ENCODE data around the gene GNLY. TPM values are rescaled to one million over a fixed set of nuclear protein-coding genes. Genes with fewer than 3 reads are reported as not detected.

GNLY gene
- total and polyA plus RNA-seq, 9 of the 15 experiments (the other 6 are each of a cell fraction or from before 2014, with no cell fraction given) = not detected

DNA sequence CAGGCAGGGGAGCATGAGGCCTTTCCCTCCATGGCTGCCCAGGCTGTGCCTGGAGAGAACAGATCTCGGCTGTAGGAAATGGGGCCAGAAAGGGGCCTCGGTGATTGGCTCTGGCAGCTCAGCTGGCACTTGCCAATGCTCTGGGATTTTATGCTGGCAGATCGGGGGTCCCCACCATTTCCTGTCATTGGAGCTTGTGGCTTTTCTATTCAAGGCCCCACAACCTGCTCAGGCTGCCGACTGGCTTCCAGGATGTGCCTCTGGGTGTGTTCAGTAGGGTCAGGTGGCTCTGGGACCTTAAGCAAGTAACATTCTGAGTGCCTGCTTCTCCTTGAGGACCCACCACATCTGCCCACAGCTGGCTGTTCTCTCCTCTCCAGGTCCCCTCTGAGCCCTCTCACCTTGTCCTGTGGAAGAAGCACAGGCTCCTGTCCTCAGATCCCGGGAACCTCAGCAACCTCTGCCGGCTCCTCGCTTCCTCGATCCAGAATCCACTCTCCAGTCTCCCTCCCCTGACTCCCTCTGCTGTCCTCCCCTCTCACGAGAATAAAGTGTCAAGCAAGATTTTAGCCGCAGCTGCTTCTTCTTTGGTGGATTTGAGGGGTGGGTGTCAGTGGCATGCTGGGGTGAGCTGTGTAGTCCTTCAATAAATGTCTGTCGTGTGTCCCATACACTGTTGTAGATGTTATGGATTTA, 4.2 kb downstream of the GNLY start:
- DNase-seq (ENCODE audit: extremely low read depth in 1 of 4, low spot score in 3 of 4) (no peak), FAIRE-seq (no peak)
- in situ Hi-C loops (cut with MboI) = no loop called here

DNA sequence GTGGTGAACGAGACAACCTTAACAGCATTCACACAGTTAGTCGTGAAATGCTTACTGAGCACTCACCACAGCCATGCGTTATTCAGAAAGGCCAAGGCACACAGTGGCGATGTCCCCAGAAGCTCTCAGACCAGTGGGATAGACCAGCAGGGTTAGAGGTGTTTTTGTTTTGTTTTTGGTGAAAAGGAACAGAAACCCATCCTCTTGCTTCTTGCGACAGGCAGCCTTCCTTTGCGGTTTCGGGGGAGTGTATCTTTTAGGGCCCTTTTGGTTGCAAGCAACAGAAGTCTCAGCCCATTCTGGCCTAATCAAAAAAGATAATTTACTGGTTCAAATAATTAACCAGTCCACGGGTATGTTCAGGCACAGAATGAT, 4.7 kb downstream of the GNLY start:
- no peak overlapping the region; a peak in 1 of 4 replicates for H3K9ac ChIP-seq (ENCODE audit: insufficient read depth in 1 of 2, low read depth in 2 of 2, low read length in 2 of 2)
- WGBS (ENCODE audit: insufficient coverage, low coverage, missing lambda C conversion rate) = 12% methylated on average over 6 of the region's 8 CpGs
- DNase-seq (ENCODE audit: extremely low read depth in 1 of 4, low spot score in 3 of 4) (no peak), FAIRE-seq (no peak), ATAC-seq (peak; percentile 13; the same call in 1 of the 3 replicates)
- no peaks in the 10 kb centered on the region for H3K36me3 ChIP-seq (ENCODE audit: control insufficient read depth, insufficient read depth, low read length)
- H3K9me3 ChIP-seq (replicated peaks; ENCODE audit: control insufficient read depth, insufficient read depth, low read depth, low read length) = no peaks in the 10 kb centered on the region
- in situ Hi-C loops (cut with MboI) = no loop called here
- no TSS peak for BruUV-seq (replicated peaks)
- H3K9me1 ChIP-seq (ENCODE audit: control insufficient read depth, insufficient read depth, low read length) = no peaks in the 10 kb centered on the region
- peaks cover 0 to 9% of the 10 kb centered on the region in 2 experiments; a peak in 2 of 5 replicates for H3K4me1 ChIP-seq (replicated peaks in 1 of 2; ENCODE audit: control insufficient read depth in 2 of 2, insufficient read depth in 2 of 2, low read length in 2 of 2)
- no peaks in the 10 kb centered on the region for H3K79me2 ChIP-seq (ENCODE audit: control insufficient read depth, insufficient read depth, low read length)
- no peak overlapping the region for H3K27ac ChIP-seq (ENCODE audit: extremely low read depth, low read depth, low read length)
- H3K4me2 ChIP-seq (ENCODE audit: insufficient read depth, low read length) = peak overlapping the region; percentile 42
- intact Hi-C loops (cut with micrococcal nuclease) = no loop called here
- H3K4me3 ChIP-seq = no peak overlapping the region
- H3K27me3 ChIP-seq (ENCODE audit: control insufficient read depth in 2 of 2, insufficient read depth in 2 of 2, low read length in 2 of 2) = peaks cover 0 to 12% of the 10 kb centered on the region in 2 experiments; a peak in 1 of 5 replicates
- peak overlapping the region; percentile 76 for H2AFZ ChIP-seq (ENCODE audit: low read depth, low read length)
- ChIA-PET POLR2A (no interaction called here), CTCF (ENCODE audit: low intra/inter-chr PET ratio) (no interaction called here)
- no peaks in the 10 kb centered on the region for H4K20me1 ChIP-seq (replicated peaks; ENCODE audit: control insufficient read depth, insufficient read depth, low read length)
- no peak for TF ChIP-seq CREBBP (IDR thresholded peaks at IDR 0.05; ENCODE audit: low read depth, low read length)
- TF ChIP-seq SP1 (CRISPR knock-in tag; IDR thresholded peaks at IDR 0.05) = no peak
- no peak for TF ChIP-seq ZC3H8 (IDR thresholded peaks at IDR 0.05)
- TF ChIP-seq ZNF507 (tag; conservative IDR thresholded peaks at IDR 0.05) = no peak
- TF ChIP-seq, protein P1, sequence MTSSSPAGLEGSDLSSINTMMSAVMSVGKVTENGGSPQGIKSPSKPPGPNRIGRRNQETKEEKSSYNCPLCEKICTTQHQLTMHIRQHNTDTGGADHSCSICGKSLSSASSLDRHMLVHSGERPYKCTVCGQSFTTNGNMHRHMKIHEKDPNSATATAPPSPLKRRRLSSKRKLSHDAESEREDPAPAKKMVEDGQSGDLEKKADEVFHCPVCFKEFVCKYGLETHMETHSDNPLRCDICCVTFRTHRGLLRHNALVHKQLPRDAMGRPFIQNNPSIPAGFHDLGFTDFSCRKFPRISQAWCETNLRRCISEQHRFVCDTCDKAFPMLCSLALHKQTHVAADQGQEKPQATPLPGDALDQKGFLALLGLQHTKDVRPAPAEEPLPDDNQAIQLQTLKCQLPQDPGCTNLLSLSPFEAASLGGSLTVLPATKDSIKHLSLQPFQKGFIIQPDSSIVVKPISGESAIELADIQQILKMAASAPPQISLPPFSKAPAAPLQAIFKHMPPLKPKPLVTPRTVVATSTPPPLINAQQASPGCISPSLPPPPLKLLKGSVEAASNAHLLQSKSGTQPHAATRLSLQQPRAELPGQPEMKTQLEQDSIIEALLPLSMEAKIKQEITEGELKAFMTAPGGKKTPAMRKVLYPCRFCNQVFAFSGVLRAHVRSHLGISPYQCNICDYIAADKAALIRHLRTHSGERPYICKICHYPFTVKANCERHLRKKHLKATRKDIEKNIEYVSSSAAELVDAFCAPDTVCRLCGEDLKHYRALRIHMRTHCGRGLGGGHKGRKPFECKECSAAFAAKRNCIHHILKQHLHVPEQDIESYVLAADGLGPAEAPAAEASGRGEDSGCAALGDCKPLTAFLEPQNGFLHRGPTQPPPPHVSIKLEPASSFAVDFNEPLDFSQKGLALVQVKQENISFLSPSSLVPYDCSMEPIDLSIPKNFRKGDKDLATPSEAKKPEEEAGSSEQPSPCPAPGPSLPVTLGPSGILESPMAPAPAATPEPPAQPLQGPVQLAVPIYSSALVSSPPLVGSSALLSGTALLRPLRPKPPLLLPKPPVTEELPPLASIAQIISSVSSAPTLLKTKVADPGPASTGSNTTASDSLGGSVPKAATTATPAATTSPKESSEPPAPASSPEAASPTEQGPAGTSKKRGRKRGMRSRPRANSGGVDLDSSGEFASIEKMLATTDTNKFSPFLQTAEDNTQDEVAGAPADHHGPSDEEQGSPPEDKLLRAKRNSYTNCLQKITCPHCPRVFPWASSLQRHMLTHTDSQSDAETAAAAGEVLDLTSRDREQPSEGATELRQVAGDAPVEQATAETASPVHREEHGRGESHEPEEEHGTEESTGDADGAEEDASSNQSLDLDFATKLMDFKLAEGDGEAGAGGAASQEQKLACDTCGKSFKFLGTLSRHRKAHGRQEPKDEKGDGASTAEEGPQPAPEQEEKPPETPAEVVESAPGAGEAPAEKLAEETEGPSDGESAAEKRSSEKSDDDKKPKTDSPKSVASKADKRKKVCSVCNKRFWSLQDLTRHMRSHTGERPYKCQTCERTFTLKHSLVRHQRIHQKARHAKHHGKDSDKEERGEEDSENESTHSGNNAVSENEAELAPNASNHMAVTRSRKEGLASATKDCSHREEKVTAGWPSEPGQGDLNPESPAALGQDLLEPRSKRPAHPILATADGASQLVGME (CRISPR knock-in tag; IDR thresholded peaks at IDR 0.05) = no peak

More for the DNA sequence above, 4.2 kb downstream of the GNLY start:
- Histone ChIP-seq H3K4me3 (no peak overlapping the region), H3K36me3 (ENCODE audit: control insufficient read depth, insufficient read depth, low read length) (no peaks in the 10 kb centered on the region), H4K20me1 (replicated peaks; ENCODE audit: control insufficient read depth, insufficient read depth, low read length) (no peaks in the 10 kb centered on the region), H3K27ac (ENCODE audit: extremely low read depth, low read depth, low read length) (no peak overlapping the region), H3K79me2 (ENCODE audit: control insufficient read depth, insufficient read depth, low read length) (no peaks in the 10 kb centered on the region), H2AFZ (ENCODE audit: low read depth, low read length) (peak overlapping the region; percentile 76), H3K9me1 (ENCODE audit: control insufficient read depth, insufficient read depth, low read length) (no peaks in the 10 kb centered on the region), H3K9me3 (replicated peaks; ENCODE audit: control insufficient read depth, insufficient read depth, low read depth, low read length) (no peaks in the 10 kb centered on the region), H3K4me1 (replicated peaks in 1 of 2; ENCODE audit: control insufficient read depth in 2 of 2, insufficient read depth in 2 of 2, low read length in 2 of 2) (peaks cover 0 to 9% of the 10 kb centered on the region in 2 experiments; a peak in 2 of 5 replicates), H3K4me2 (ENCODE audit: insufficient read depth, low read length) (peak overlapping the region; percentile 42), H3K27me3 (ENCODE audit: control insufficient read depth in 2 of 2, insufficient read depth in 2 of 2, low read length in 2 of 2) (peaks cover 0 to 12% of the 10 kb centered on the region in 2 experiments; a peak in 1 of 5 replicates), H3K9ac (ENCODE audit: insufficient read depth in 1 of 2, low read depth in 2 of 2, low read length in 2 of 2) (no peak overlapping the region; a peak in 1 of 4 replicates)
- POLR2A ChIA-PET = no interaction called here
- CTCF ChIA-PET (ENCODE audit: low intra/inter-chr PET ratio) = no interaction called here
- WGBS (ENCODE audit: insufficient coverage, low coverage, missing lambda C conversion rate) = 35% methylated on average over 11 of the region's 11 CpGs
- BruUV-seq (replicated peaks) = no TSS peak
- peak; percentile 10; the same call in 1 of the 3 replicates for ATAC-seq
- intact Hi-C loops (cut with micrococcal nuclease) = no loop called here
- TF ChIP-seq, protein P2, sequence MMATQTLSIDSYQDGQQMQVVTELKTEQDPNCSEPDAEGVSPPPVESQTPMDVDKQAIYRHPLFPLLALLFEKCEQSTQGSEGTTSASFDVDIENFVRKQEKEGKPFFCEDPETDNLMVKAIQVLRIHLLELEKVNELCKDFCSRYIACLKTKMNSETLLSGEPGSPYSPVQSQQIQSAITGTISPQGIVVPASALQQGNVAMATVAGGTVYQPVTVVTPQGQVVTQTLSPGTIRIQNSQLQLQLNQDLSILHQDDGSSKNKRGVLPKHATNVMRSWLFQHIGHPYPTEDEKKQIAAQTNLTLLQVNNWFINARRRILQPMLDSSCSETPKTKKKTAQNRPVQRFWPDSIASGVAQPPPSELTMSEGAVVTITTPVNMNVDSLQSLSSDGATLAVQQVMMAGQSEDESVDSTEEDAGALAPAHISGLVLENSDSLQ (IDR thresholded peaks at IDR 0.05) = no peak
- TF ChIP-seq ZNF263 (CRISPR knock-in tag; IDR thresholded peaks at IDR 0.05; ENCODE audit: borderline replicate concordance) = peak; percentile 70; the same call in 1 of the 2 replicates
